Natural killer cell (primary cell): ENCODE results near the gene SPOCK3. TPM values are rescaled to one million over a fixed set of nuclear protein-coding genes. Genes with fewer than 3 reads are reported as not detected.

ENCODE experiments used
- ATAC-seq, 3 donors: fragments of 150-1000 bp in 2 of 3; fragments of 200-7000 bp in 1 of 3; cut with Tn5 transposase; 1 replicate in 1 of 3; 2 replicates in 2 of 3; pipeline ENCODE4 v1.10.0; 2021; ENCODE audit warnings: mild to moderate bottlenecking in 2 of 3, moderate library complexity in 2 of 3
- DNase-seq, 2 donors: peaks; one replicate each; pipeline versions ENCODE4 v3.0.0 to v3.0.0-alpha.2; 2013 to 2021; ENCODE audit warnings: mixed read lengths in 1 of 2
- H3K27ac ChIP-seq: one replicate; pipeline ENCODE4 v1.5.1; 2013; ENCODE audit warnings: mild to moderate bottlenecking, low read length
- H3K27me3 ChIP-seq: one replicate; pipeline ENCODE4 v1.6.1; 2013; ENCODE audit warnings: low read length; ENCODE audit not compliant: control insufficient read depth, insufficient read depth
- H3K36me3 ChIP-seq: one replicate; pipeline ENCODE4 v1.6.1; 2013; ENCODE audit warnings: low read length; ENCODE audit not compliant: control insufficient read depth, insufficient read depth
- H3K4me1 ChIP-seq: one replicate; pipeline ENCODE4 v1.6.1; 2013; ENCODE audit warnings: low read length; ENCODE audit not compliant: control insufficient read depth, insufficient read depth
- H3K4me3 ChIP-seq: one replicate; pipeline ENCODE4 v1.5.1; 2013; ENCODE audit warnings: low read length
- H3K9me3 ChIP-seq: one replicate; pipeline ENCODE4 v1.6.1; 2013; ENCODE audit warnings: low read length; ENCODE audit not compliant: control insufficient read depth, insufficient read depth
- H3K27ac Mint-ChIP-seq, 2 donors: one replicate each; pipeline ENCODE4 v1.8.0; 2022; ENCODE audit warnings: mild to moderate bottlenecking in 2 of 2, mixed read lengths in 2 of 2, moderate library complexity in 1 of 2
- H3K27me3 Mint-ChIP-seq, 2 donors: one replicate each; pipeline ENCODE4 v1.8.0; 2022; ENCODE audit warnings: low read depth in 2 of 2, mixed read lengths in 2 of 2
- H3K36me3 Mint-ChIP-seq: one replicate; pipeline ENCODE4 v1.8.0; 2022; ENCODE audit warnings: mixed read lengths
- H3K4me1 Mint-ChIP-seq, 2 donors: one replicate each; pipeline ENCODE4 v1.8.0; 2022; ENCODE audit warnings: mixed read lengths in 2 of 2
- H3K4me3 Mint-ChIP-seq: one replicate; pipeline ENCODE4 v1.8.0; 2022; ENCODE audit warnings: mild to moderate bottlenecking, moderate library complexity, mixed read lengths
- H3K9me3 Mint-ChIP-seq, 2 donors: one replicate each; pipeline ENCODE4 v1.8.0; 2022; ENCODE audit warnings: mixed read lengths in 2 of 2
- WGBS: methylation state at CpG from one replicate; pipeline ENCODE4 v1.1.7; 2013; ENCODE audit warnings: missing lambda C conversion rate; ENCODE audit not compliant: insufficient coverage; 5-methylcytosine and 5-hydroxymethylcytosine counted together
- intact Hi-C: fragments of 100-400 bp; cut with micrococcal nuclease; formaldehyde crosslinking; loops from one replicate; pipeline ENCODE4 v1.14.2; 2022
- total RNA-seq, 4 donors: library from RNA; stranded (reverse); fragments of 120-200 nt in 1 of 4; gene quantifications; one replicate each; pipeline versions ENCODE4 v1.2.3 to v1.2.4, GENCODE V29; 2013 to 2022
- TF ChIP-seq, protein P1 (sequence below): fragments of 200-600 bp; IDR thresholded peaks from one replicate; pipeline ENCODE4 v1.8.0; 2022; ENCODE audit warnings: antibody characterized with exemption

SPOCK3 gene
- total RNA-seq, 3 donors from 2014 or later (not counting 1 experiment from before 2014, with no cell fraction given), result not detected

DNA sequence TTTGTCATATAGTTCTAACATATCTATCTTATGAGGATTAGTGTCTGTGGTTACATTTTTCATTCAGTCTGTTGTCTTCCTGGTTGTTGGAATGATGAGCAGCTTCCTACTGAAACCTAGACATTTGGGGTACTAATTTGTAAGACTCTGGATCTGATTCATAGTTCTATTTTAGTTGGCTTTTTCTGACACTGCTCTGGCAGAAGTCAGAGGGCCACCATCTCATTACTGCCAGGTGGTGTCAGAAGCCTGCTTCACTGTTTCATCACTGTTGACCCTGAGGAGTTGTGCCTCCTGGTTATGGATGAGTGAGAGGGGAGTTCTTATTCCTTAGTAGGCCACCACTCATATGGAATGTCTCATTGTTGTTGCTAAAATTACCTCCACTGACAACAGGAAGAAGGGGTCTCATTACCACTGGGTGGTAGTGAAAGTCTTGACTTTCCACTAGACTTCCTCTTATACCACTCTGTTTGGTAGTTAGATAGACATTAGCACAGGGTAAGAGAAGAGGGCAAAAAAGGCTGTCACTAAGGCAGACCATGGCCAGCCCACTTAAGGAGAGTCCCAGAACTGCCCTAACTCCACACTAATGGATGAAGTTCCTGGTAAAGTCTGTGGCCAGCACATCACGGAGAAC, 395.2 kb downstream of the SPOCK3 start:
- peaks cover 30% of the 10 kb centered on the region for H3K9me3 ChIP-seq
- intact Hi-C loops, result no loop called here
- H3K27me3 ChIP-seq, result no peaks in the 10 kb centered on the region
- no peaks in the 10 kb centered on the region for H3K4me1 Mint-ChIP-seq
- H3K27me3 Mint-ChIP-seq, result no peaks in the 10 kb centered on the region
- peaks cover 10 to 14% of the 10 kb centered on the region in 2 donors for H3K9me3 Mint-ChIP-seq
- no peak overlapping the region for H3K27ac ChIP-seq
- no peak overlapping the region for H3K4me3 Mint-ChIP-seq
- WGBS, result 83% methylated on average over 1 of the region's 1 CpG
- ATAC-seq, result no peak
- peaks cover 12% of the 10 kb centered on the region for H3K36me3 Mint-ChIP-seq
- TF ChIP-seq, protein P1, sequence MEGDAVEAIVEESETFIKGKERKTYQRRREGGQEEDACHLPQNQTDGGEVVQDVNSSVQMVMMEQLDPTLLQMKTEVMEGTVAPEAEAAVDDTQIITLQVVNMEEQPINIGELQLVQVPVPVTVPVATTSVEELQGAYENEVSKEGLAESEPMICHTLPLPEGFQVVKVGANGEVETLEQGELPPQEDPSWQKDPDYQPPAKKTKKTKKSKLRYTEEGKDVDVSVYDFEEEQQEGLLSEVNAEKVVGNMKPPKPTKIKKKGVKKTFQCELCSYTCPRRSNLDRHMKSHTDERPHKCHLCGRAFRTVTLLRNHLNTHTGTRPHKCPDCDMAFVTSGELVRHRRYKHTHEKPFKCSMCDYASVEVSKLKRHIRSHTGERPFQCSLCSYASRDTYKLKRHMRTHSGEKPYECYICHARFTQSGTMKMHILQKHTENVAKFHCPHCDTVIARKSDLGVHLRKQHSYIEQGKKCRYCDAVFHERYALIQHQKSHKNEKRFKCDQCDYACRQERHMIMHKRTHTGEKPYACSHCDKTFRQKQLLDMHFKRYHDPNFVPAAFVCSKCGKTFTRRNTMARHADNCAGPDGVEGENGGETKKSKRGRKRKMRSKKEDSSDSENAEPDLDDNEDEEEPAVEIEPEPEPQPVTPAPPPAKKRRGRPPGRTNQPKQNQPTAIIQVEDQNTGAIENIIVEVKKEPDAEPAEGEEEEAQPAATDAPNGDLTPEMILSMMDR, result no peak
- no peaks in the 10 kb centered on the region for H3K4me1 ChIP-seq
- H3K36me3 ChIP-seq, result no peaks in the 10 kb centered on the region
- H3K27ac Mint-ChIP-seq, result no peak overlapping the region
- H3K4me3 ChIP-seq, result no peak overlapping the region
- DNase-seq, result no peak

- H3K9me3 ChIP-seq, result peaks cover 13% of the 10 kb centered on the region
- no peak overlapping the region for H3K27ac ChIP-seq
- H3K27me3 ChIP-seq, result no peaks in the 10 kb centered on the region
- Mint-ChIP-seq H3K27me3 (no peaks in the 10 kb centered on the region), H3K4me1 (no peaks in the 10 kb centered on the region), H3K27ac (no peak overlapping the region), H3K36me3 (peaks cover 16% of the 10 kb centered on the region), H3K4me3 (no peak overlapping the region), H3K9me3 (peaks cover 18 to 20% of the 10 kb centered on the region in 2 donors)
- 100% methylated on average over 1 of the region's 1 CpG for WGBS
- ATAC-seq (no peak), DNase-seq (no peak)
- TF ChIP-seq, protein P1, result no peak
- H3K4me1 ChIP-seq, result no peaks in the 10 kb centered on the region
- intact Hi-C loops, result no loop called here
- H3K4me3 ChIP-seq, result no peak overlapping the region
- no peaks in the 10 kb centered on the region for H3K36me3 ChIP-seq
Measured at GRCh38 chr4:166836865-166837264, 397.4 kb downstream of the SPOCK3 start.

DNA sequence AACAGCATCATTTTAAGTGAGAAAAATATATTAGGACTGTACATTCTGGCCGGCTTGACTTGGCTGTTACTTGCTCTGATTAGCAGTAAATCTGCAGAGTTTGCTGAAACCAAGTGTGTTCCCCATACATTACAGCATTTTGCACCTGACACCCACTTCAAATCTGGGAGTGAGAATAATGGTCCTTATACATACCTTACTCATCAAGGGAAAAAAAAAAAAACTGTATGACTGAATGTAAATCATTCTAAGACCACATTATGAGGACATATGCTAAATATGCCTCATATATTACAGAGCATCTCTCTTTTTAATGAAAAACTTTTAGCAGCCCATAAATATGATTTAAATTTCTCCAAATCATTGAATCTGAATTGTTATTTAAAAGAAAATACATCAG, 406.7 kb downstream of the SPOCK3 start:
- H3K4me3 Mint-ChIP-seq, result no peak overlapping the region
- Histone ChIP-seq H3K4me3 (no peak overlapping the region), H3K27me3 (no peaks in the 10 kb centered on the region), H3K36me3 (no peaks in the 10 kb centered on the region), H3K27ac (no peak overlapping the region), H3K9me3 (peaks cover 4% of the 10 kb centered on the region), H3K4me1 (no peaks in the 10 kb centered on the region)
- H3K27ac Mint-ChIP-seq, result no peak overlapping the region
- no peaks in the 10 kb centered on the region for H3K27me3 Mint-ChIP-seq
- no peak for DNase-seq
- H3K36me3 Mint-ChIP-seq, result peaks cover 13% of the 10 kb centered on the region
- TF ChIP-seq, protein P1, result no peak
- no peaks in the 10 kb centered on the region for H3K4me1 Mint-ChIP-seq
- H3K9me3 Mint-ChIP-seq, result peaks cover 13 to 14% of the 10 kb centered on the region in 2 donors
- 100% methylated on average over 1 of the region's 1 CpG for WGBS
- ATAC-seq, result no peak
- intact Hi-C loops, result no loop called here

DNA sequence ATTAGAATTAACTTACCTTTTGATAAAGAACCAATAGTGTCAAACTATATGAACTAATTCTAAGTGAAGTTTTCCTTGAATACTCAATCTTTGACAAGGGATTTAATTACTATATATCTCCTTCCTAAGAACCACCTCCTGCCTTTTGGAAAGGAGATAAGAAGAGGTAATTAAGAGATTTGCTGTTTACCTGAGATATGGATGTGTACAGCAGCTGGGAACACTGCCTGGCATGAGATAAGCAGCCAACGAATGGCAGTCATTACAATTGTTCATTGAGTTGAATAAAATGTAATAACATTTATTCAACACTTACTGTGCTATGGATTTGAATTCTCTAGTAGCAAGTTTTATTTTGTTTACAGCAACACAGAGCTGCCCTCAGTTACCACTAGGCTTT, 407.1 kb downstream of the SPOCK3 start:
- Mint-ChIP-seq H3K27me3 (no peaks in the 10 kb centered on the region), H3K9me3 (peaks cover 13 to 18% of the 10 kb centered on the region in 2 donors), H3K36me3 (peaks cover 13% of the 10 kb centered on the region), H3K4me1 (no peaks in the 10 kb centered on the region), H3K27ac (no peak overlapping the region), H3K4me3 (no peak overlapping the region)
- intact Hi-C loops, result no loop called here
- DNase-seq (no peak), ATAC-seq (no peak)
- TF ChIP-seq, protein P1, result no peak
- no CpG with 5 or more reads among the region's 1 CpG for WGBS
- no peaks in the 10 kb centered on the region for H3K27me3 ChIP-seq
- H3K4me1 ChIP-seq, result no peaks in the 10 kb centered on the region
- no peak overlapping the region for H3K27ac ChIP-seq
- no peak overlapping the region for H3K4me3 ChIP-seq
- peaks cover 4% of the 10 kb centered on the region for H3K9me3 ChIP-seq
- no peaks in the 10 kb centered on the region for H3K36me3 ChIP-seq
